Measurements from ENCODE around the gene TEX29. TPM values are rescaled to one million over a fixed set of nuclear protein-coding genes. Genes with fewer than 3 reads are reported as not detected.
A peak's percentile ranks its signal among the peaks of the same experiment; 100 is the strongest.

The TEX29 gene
- total RNA-seq: 1 to 10 TPM in 2 of 4 donors, not detected in 2; 1.1 to 3.4 TPM

GRCh38 chr13:111319998-111320911, at the start of gene TEX29:
TSS of gene TEX29 (plus strand) at chr13:111320642. CDS start at chr13:111320891, 249 bp downstream.
- TF ChIP-seq POLR2A (IDR thresholded peaks at IDR 0.05): no peak
- TF ChIP-seq CTCF (IDR thresholded peaks at IDR 0.05 in 4 of 5, conservative IDR thresholded peaks at IDR 0.05 in 1 of 5): no peak
- peaks cover 0 to 10% of the 10 kb centered on the region in 2 donors for H3K36me3 ChIP-seq
- H3K9me3 ChIP-seq: no peaks in the 10 kb centered on the region
- no peak within 1 kb of the TSS for H3K27ac ChIP-seq
- no peaks in the 10 kb centered on the region for H3K4me1 ChIP-seq
- DNase-seq (no peak), ATAC-seq (no peak)
- intact Hi-C loops (cut with DNase I; ENCODE audit: low total_unique reads): no loop called here
- no peak within 1 kb of the TSS for H3K4me3 ChIP-seq
- in situ Hi-C loops (cut with MboI; ENCODE audit: low sequenced_read_pairs in 4 of 4): no loop called here
- H3K27me3 ChIP-seq: no peaks in the 10 kb centered on the region

GRCh38 chr13:111270765-111271698, 49.4 kb upstream of the TEX29 start:
- Histone ChIP-seq H3K36me3 (peaks cover 0 to 8% of the 10 kb centered on the region in 2 donors), H3K27me3 (no peaks in the 10 kb centered on the region), H3K4me3 (no peak overlapping the region), H3K27ac (peak overlapping the region in 1 of 4 donors; percentile 24), H3K4me1 (peaks cover 3 to 9% of the 10 kb centered on the region in 2 donors), H3K9me3 (no peaks in the 10 kb centered on the region)
- TF ChIP-seq CTCF (IDR thresholded peaks at IDR 0.05 in 4 of 5, conservative IDR thresholded peaks at IDR 0.05 in 1 of 5): no peak
- no peak for TF ChIP-seq POLR2A (IDR thresholded peaks at IDR 0.05)
- in situ Hi-C loops (cut with MboI; ENCODE audit: low sequenced_read_pairs in 4 of 4): no loop called here
- no peak for ATAC-seq
- intact Hi-C loops (cut with DNase I; ENCODE audit: low total_unique reads): no loop called here
- no peak for DNase-seq

GRCh38 chr13:111272117-111272516, 48.3 kb upstream of the TEX29 start:
- peaks cover 0 to 18% of the 10 kb centered on the region in 2 donors for H3K36me3 ChIP-seq
- ATAC-seq (no peak), DNase-seq (no peak)
- no peaks in the 10 kb centered on the region for H3K9me3 ChIP-seq
- no peak overlapping the region for H3K4me3 ChIP-seq
- no peaks in the 10 kb centered on the region for H3K27me3 ChIP-seq
- peak overlapping the region in 3 of 4 donors; percentile 4 to 44 (median 26) for H3K27ac ChIP-seq
- intact Hi-C loops (cut with DNase I; ENCODE audit: low total_unique reads) (no loop called here), in situ Hi-C loops (cut with MboI; ENCODE audit: low sequenced_read_pairs in 4 of 4) (no loop called here)
- peaks cover 3 to 9% of the 10 kb centered on the region in 2 donors for H3K4me1 ChIP-seq
- no peak for TF ChIP-seq CTCF (IDR thresholded peaks at IDR 0.05 in 4 of 5, conservative IDR thresholded peaks at IDR 0.05 in 1 of 5)
- TF ChIP-seq POLR2A (IDR thresholded peaks at IDR 0.05): no peak

- TF ChIP-seq POLR2A (IDR thresholded peaks at IDR 0.05) (no peak), CTCF (IDR thresholded peaks at IDR 0.05 in 4 of 5, conservative IDR thresholded peaks at IDR 0.05 in 1 of 5) (no peak)
- Histone ChIP-seq H3K4me1 (peaks cover 13 to 16% of the 10 kb centered on the region in 2 donors), H3K27ac (no peak overlapping the region), H3K9me3 (no peaks in the 10 kb centered on the region), H3K27me3 (no peaks in the 10 kb centered on the region), H3K4me3 (no peak overlapping the region), H3K36me3 (peaks cover 0 to 28% of the 10 kb centered on the region in 2 donors)
- DNase-seq (no peak), ATAC-seq (no peak)
- intact Hi-C loops (cut with DNase I; ENCODE audit: low total_unique reads) (no loop called here), in situ Hi-C loops (cut with MboI; ENCODE audit: low sequenced_read_pairs in 4 of 4) (no loop called here)
These were observed 45.1 kb upstream of the TEX29 start for GRCh38 chr13:111275382-111275781.

All from gastrocnemius medialis (tissue), 4 donors.